PC-9 (cell line): Measurements from ENCODE around the gene SLC39A10.

Experiments
- CTCF ChIP-seq: fragments of 200-600 bp; sonication (generic); conservative IDR thresholded peaks from 2 replicates; pipeline ENCODE4 v1.6.1; 2017; ENCODE audit warnings: mixed run types, antibody characterized with exemption, mild to moderate bottlenecking, moderate library complexity
- EZH2 ChIP-seq: fragments of 200-600 bp; sonication (generic); IDR thresholded peaks from 2 replicates; pipeline ENCODE4 v1.8.0; 2017; ENCODE audit warnings: antibody characterized with exemption, low read depth

- TF ChIP-seq CTCF (no peak), EZH2 (no peak)
Measured at GRCh38 chr2:195686564-195686963, 29.5 kb downstream of the SLC39A10 start.
